ENCODE data around the gene DGKG.

Gene DGKG

DNA sequence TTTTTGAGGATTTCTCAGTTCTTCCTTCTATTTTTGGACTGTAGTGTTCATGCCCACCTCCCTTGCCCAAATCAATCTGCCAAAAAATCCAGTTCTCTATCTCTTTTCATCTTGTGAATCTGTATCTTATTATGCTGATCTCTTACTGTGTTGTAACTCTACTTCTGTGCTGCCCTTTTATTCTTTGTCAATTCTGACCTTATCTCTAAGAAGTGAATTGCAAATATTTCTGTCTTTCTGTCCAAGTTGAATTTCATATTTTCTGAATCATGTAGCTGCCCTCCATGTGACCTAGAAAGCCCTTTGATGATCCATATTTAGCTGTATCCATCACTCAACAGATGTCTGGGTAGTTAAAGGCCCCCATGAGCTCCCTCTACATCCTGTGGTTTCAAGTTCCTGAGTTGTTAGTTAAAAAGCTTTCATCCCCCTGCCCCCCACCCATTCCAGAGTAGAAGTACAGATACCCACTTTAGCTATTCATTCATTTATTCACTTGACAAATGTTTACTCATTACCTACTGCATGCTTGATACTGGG, 219.6 kb downstream of the DGKG start:
- no peaks in the 10 kb centered on the region for H3K27me3 ChIP-seq
- H3K9me3 ChIP-seq, result no peaks in the 10 kb centered on the region
- no peak overlapping the region for H3K4me3 ChIP-seq (ENCODE audit: low read depth, low read length)
- no peak for DNase-seq
- H3K4me1 ChIP-seq, result no peaks in the 10 kb centered on the region; the same call in 1 of the 2 replicates
- TF ChIP-seq, protein P1, sequence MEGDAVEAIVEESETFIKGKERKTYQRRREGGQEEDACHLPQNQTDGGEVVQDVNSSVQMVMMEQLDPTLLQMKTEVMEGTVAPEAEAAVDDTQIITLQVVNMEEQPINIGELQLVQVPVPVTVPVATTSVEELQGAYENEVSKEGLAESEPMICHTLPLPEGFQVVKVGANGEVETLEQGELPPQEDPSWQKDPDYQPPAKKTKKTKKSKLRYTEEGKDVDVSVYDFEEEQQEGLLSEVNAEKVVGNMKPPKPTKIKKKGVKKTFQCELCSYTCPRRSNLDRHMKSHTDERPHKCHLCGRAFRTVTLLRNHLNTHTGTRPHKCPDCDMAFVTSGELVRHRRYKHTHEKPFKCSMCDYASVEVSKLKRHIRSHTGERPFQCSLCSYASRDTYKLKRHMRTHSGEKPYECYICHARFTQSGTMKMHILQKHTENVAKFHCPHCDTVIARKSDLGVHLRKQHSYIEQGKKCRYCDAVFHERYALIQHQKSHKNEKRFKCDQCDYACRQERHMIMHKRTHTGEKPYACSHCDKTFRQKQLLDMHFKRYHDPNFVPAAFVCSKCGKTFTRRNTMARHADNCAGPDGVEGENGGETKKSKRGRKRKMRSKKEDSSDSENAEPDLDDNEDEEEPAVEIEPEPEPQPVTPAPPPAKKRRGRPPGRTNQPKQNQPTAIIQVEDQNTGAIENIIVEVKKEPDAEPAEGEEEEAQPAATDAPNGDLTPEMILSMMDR (IDR thresholded peaks at IDR 0.05; ENCODE audit: low read depth, low read length), result no peak
- no peaks in the 10 kb centered on the region for H3K36me3 ChIP-seq

DNA sequence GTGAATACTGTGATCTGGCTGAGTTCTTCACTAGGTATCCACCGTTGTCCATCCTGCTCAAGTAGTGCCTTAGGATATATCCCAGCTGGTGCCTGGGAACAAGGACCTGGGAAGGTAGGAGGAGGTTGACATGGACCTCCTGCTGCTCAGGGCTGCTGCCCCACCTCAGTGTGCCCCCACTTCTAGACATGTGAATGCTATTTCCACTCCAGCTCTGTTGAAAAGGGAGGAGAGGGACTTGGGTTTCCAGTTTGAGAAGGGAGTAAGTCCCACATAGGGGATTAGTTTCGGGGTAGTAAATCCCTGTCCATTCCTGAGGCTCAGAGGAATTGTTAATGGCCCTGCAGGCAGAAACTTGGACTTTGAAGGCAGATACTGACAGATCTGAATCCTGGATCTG, 220.2 kb downstream of the DGKG start:
- no peaks in the 10 kb centered on the region for H3K9me3 ChIP-seq
- H3K4me3 ChIP-seq (ENCODE audit: low read depth, low read length), result no peak overlapping the region
- H3K36me3 ChIP-seq, result no peaks in the 10 kb centered on the region
- TF ChIP-seq, protein P1 (IDR thresholded peaks at IDR 0.05; ENCODE audit: low read depth, low read length), result no peak
- H3K4me1 ChIP-seq, result no peaks in the 10 kb centered on the region; the same call in 1 of the 2 replicates
- no peaks in the 10 kb centered on the region for H3K27me3 ChIP-seq
- no peak for DNase-seq

DNA sequence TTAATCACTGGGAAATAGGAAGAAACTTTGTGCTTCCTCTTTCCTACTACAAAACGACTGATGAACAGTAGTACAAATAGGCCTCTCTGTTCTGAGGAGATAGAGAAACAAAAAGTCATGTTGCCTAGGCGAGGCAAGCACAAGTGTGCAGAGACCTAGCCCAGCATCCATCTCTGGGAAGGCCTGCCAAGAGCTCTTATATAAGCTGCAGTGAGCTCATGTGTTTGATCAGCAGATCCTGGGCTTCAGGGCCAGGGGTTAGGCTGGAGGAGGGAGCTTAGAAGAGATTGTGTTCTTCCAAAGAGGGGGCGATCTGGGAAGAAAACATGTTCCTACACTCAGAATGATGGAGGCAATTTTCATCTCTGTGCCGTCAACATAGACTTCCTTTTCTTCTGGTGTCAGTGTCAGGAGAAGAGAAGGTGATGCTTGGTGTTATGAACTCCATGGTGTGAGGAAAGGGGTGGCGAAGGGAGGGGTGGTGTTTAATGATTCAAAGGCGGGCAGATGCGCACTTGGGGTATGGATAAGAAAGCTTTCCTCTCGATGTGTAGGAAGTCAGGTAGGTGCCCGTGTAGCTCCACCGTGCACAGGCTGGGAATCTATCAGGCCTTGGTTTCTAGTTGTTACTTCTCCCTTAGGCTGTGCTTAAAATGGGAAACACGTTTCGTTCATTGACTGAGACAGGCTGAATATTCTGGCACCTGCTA, 223.6 kb downstream of the DGKG start:
- Histone ChIP-seq H3K4me1 (no peaks in the 10 kb centered on the region; the same call in 1 of the 2 replicates), H3K27me3 (no peaks in the 10 kb centered on the region), H3K36me3 (no peaks in the 10 kb centered on the region), H3K9me3 (no peaks in the 10 kb centered on the region), H3K4me3 (ENCODE audit: low read depth, low read length) (no peak overlapping the region)
- TF ChIP-seq, protein P1 (IDR thresholded peaks at IDR 0.05; ENCODE audit: low read depth, low read length), result no peak
- no peak for DNase-seq

DNA sequence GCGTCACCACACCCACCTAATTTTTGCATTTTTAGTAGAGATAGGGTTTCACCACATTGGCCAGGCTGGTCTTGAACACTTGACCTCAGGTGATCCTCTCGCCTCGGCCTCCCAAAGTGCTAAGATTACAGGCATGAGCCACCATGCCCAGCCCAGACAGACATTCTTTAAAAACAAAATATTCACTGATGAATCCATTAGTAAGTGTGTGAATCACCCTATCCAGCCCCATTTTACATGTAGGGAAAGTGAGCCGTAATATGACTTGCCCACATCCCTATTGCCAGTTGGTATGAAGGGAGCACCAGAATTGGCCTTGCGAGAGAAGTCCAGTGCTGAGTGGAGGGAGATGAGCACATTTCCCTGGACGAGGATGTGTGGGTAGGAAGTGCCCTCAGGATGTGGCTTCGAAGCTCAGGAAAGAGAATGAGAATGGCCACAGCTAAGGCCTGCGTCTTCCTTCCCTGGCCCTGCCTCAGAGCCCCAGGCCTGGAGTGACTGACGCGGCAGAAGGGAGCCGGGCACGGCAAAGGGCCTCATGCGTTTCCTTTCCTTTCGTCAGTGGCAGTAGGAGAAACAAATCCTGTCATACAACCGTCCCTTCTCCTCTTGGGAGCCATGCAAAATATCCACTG, 224.9 kb downstream of the DGKG start:
- no peaks in the 10 kb centered on the region for H3K9me3 ChIP-seq
- no peak for DNase-seq
- no peaks in the 10 kb centered on the region; the same call in 1 of the 2 replicates for H3K4me1 ChIP-seq
- TF ChIP-seq, protein P1 (IDR thresholded peaks at IDR 0.05; ENCODE audit: low read depth, low read length), result no peak
- no peaks in the 10 kb centered on the region for H3K36me3 ChIP-seq
- no peak overlapping the region for H3K4me3 ChIP-seq (ENCODE audit: low read depth, low read length)
- no peaks in the 10 kb centered on the region for H3K27me3 ChIP-seq

DNA sequence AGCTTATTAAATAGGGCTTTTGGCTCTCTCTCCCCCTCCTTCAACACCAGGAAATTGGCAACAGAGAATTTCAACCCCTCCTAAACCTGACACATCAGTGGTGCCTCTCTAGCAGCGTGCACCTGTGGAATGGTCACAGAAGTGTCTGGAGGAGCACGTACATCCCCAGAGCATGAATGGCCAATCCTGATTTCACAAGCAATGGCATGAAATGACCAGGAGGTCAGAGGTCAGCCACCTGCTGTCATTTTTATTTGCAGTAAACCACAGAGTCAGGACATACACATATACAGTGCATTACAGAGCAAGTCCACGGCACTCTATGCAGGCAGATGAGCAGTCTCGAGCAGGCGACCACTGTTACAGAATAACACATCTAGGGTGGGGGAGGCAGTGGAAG, 228.1 kb downstream of the DGKG start:
- no peak overlapping the region for H3K4me3 ChIP-seq (ENCODE audit: low read depth, low read length)
- H3K9me3 ChIP-seq, result no peaks in the 10 kb centered on the region
- TF ChIP-seq, protein P1 (IDR thresholded peaks at IDR 0.05; ENCODE audit: low read depth, low read length), result no peak
- no peaks in the 10 kb centered on the region; the same call in 1 of the 2 replicates for H3K4me1 ChIP-seq
- no peaks in the 10 kb centered on the region for H3K27me3 ChIP-seq
- no peaks in the 10 kb centered on the region for H3K36me3 ChIP-seq
- DNase-seq, result no peak

DNA sequence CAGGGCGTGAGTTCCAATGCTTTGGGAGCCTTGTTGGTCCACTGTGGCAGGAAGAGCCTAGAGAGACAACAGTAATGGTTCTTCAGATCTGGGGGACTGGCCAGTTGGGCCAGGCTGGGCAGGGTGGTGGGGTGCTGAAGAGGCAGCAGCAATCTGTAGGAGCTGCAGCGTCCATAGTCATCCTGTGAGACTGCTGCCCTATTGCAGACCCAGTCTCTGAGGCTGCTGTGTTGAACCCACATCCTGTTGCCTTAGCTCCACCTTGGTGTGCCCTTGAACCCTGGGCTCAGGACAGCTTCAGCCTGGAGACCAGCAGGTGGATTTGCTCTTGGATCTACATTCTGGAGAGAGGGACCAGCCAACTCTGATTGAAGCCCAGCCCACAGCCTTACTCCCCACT, 229.5 kb downstream of the DGKG start:
- Histone ChIP-seq H3K9me3 (no peaks in the 10 kb centered on the region), H3K4me1 (no peaks in the 10 kb centered on the region; the same call in 1 of the 2 replicates), H3K4me3 (ENCODE audit: low read depth, low read length) (no peak overlapping the region), H3K36me3 (no peaks in the 10 kb centered on the region), H3K27me3 (no peaks in the 10 kb centered on the region)
- TF ChIP-seq, protein P1 (IDR thresholded peaks at IDR 0.05; ENCODE audit: low read depth, low read length), result no peak
- no peak for DNase-seq

All from BE2C (cell line).